Measurements from ENCODE around the gene PLXNB1. TPM values are rescaled to one million over a fixed set of nuclear protein-coding genes. Genes with fewer than 3 reads are reported as not detected.

The PLXNB1 gene
- total and polyA plus RNA-seq, 10 of the 15 experiments (the other 5 are each of a cell fraction or from before 2014, with no cell fraction given): 0.18 to 15.1 (median 5.3) TPM

GRCh38 chr3:48439820-48440589 is 10.1 kb upstream of the PLXNB1 start, which contains the start of the genes CCDC51 and TMA7 (continued):
- TF ChIP-seq PML (IDR thresholded peaks at IDR 0.05; ENCODE audit: low read length) (peak; percentile 80), TBL1XR1 (IDR thresholded peaks at IDR 0.05; ENCODE audit: low read depth, low read length) (peak; percentile 49; the same call in 1 of the 2 replicates), RAD21 (IDR thresholded peaks at IDR 0.05; ENCODE audit: insufficient read depth, low read depth, low read length) (no peak), ZNF622 (IDR thresholded peaks at IDR 0.05) (no peak), ZBED1 (IDR thresholded peaks at IDR 0.05; ENCODE audit: borderline replicate concordance) (0 out of 2 replicates have a peak, but pooled peaks have one; percentile 14), PKNOX1 (IDR thresholded peaks at IDR 0.05) (peak; percentile 94), CHD1 (IDR thresholded peaks at IDR 0.05; ENCODE audit: low read depth, low read length) (no peak), DPF2 (IDR thresholded peaks at IDR 0.05) (0 out of 2 replicates have a peak, but pooled peaks have one; percentile 10), BACH1 (IDR thresholded peaks at IDR 0.05; ENCODE audit: borderline replicate concordance) (peak; percentile 72), MTA2 (IDR thresholded peaks at IDR 0.05; ENCODE audit: low read depth) (peak; percentile 93), SIN3A (IDR thresholded peaks at IDR 0.05; ENCODE audit: low read depth, low read length) (peak; percentile 85), HDGF (IDR thresholded peaks at IDR 0.05) (peak; percentile 88; the same call in 1 of the 2 replicates), BCL3 (IDR thresholded peaks at IDR 0.05; ENCODE audit: borderline replicate concordance, insufficient read depth, low read depth, low read length, poor library complexity, severe bottlenecking) (no peak), NFIC (IDR thresholded peaks at IDR 0.05; ENCODE audit: low read depth, low read length) (no peak), NFYA (IDR thresholded peaks at IDR 0.05; ENCODE audit: borderline replicate concordance, low read depth, low read length) (no peak)
